Measurements from ENCODE around the gene ZNF366.

The ZNF366 gene

GRCh38 chr5:72448368-72448767 is 58.8 kb downstream of the ZNF366 start:
- no CpG with 5 or more reads among the region's 1 CpG for WGBS (ENCODE audit: extremely low coverage, insufficient coverage, low lambda C conversion rate)
- no peak overlapping the region for H3K23ac ChIP-seq (ENCODE audit: low read length)
- H3K56ac ChIP-seq (ENCODE audit: low read length), result no peak overlapping the region
- H3K79me1 ChIP-seq (ENCODE audit: low read length), result no peaks in the 10 kb centered on the region
- H4K8ac ChIP-seq (ENCODE audit: low read depth, low read length), result no peak overlapping the region
- no peaks in the 10 kb centered on the region for H3K79me2 ChIP-seq (ENCODE audit: control insufficient read depth, insufficient read depth, low read length)
- no peak overlapping the region for H2BK15ac ChIP-seq (replicated peaks; ENCODE audit: low read depth)
- no peak overlapping the region for H2AK5ac ChIP-seq (ENCODE audit: low read length)
- no peak overlapping the region for H3K4me2 ChIP-seq (ENCODE audit: low read length)
- no peak overlapping the region for H4K5ac ChIP-seq (ENCODE audit: low read length)
- H3K27me3 ChIP-seq (ENCODE audit: insufficient read depth, low read length, poor library complexity), result no peaks in the 10 kb centered on the region
- no peak overlapping the region for H3K18ac ChIP-seq (ENCODE audit: low read length)
- H2BK120ac ChIP-seq (ENCODE audit: low read depth, low read length), result no peak overlapping the region
- H3K27ac ChIP-seq (ENCODE audit: low read depth, low read length), result no peak overlapping the region
- H3K4me3 ChIP-seq (ENCODE audit: low read length), result no peak overlapping the region
- no peak overlapping the region for H2BK5ac ChIP-seq (ENCODE audit: low read length)
- H3K4me1 ChIP-seq (ENCODE audit: control insufficient read depth, low read depth, low read length), result peaks cover 3% of the 10 kb centered on the region
- no peaks in the 10 kb centered on the region for H3K36me3 ChIP-seq (ENCODE audit: control insufficient read depth, insufficient read depth, low read length)
- no peak for DNase-seq
- no peak overlapping the region for H3K4ac ChIP-seq (ENCODE audit: low read depth, low read length)
- H3K9ac ChIP-seq (ENCODE audit: low read length), result no peak overlapping the region

GRCh38 chr5:72447751-72448150 is 59.5 kb downstream of the ZNF366 start:
- Histone ChIP-seq H2BK120ac (ENCODE audit: low read depth, low read length) (no peak overlapping the region), H3K9ac (ENCODE audit: low read length) (no peak overlapping the region), H4K8ac (ENCODE audit: low read depth, low read length) (no peak overlapping the region), H3K27me3 (ENCODE audit: insufficient read depth, low read length, poor library complexity) (no peaks in the 10 kb centered on the region), H4K5ac (ENCODE audit: low read length) (no peak overlapping the region), H2AK5ac (ENCODE audit: low read length) (no peak overlapping the region), H3K4ac (ENCODE audit: low read depth, low read length) (no peak overlapping the region), H3K18ac (ENCODE audit: low read length) (no peak overlapping the region), H3K4me2 (ENCODE audit: low read length) (no peak overlapping the region), H3K23ac (ENCODE audit: low read length) (no peak overlapping the region), H3K4me1 (ENCODE audit: control insufficient read depth, low read depth, low read length) (peaks cover 3% of the 10 kb centered on the region), H3K79me2 (ENCODE audit: control insufficient read depth, insufficient read depth, low read length) (no peaks in the 10 kb centered on the region), H3K79me1 (ENCODE audit: low read length) (no peaks in the 10 kb centered on the region), H2BK15ac (replicated peaks; ENCODE audit: low read depth) (no peak overlapping the region), H2BK5ac (ENCODE audit: low read length) (no peak overlapping the region), H3K36me3 (ENCODE audit: control insufficient read depth, insufficient read depth, low read length) (no peaks in the 10 kb centered on the region), H3K27ac (ENCODE audit: low read depth, low read length) (no peak overlapping the region), H3K4me3 (ENCODE audit: low read length) (no peak overlapping the region), H3K56ac (ENCODE audit: low read length) (no peak overlapping the region)
- no peak for DNase-seq
- no CpG with 5 or more reads among the region's 4 CpGs for WGBS (ENCODE audit: extremely low coverage, insufficient coverage, low lambda C conversion rate)

- Histone ChIP-seq H3K23ac (ENCODE audit: low read length) (no peak overlapping the region), H4K5ac (ENCODE audit: low read length) (no peak overlapping the region), H3K18ac (ENCODE audit: low read length) (no peak overlapping the region), H3K4me2 (ENCODE audit: low read length) (no peak overlapping the region), H2AK5ac (ENCODE audit: low read length) (no peak overlapping the region), H2BK5ac (ENCODE audit: low read length) (no peak overlapping the region), H3K4me3 (ENCODE audit: low read length) (no peak overlapping the region), H3K79me2 (ENCODE audit: control insufficient read depth, insufficient read depth, low read length) (no peaks in the 10 kb centered on the region), H3K27me3 (ENCODE audit: insufficient read depth, low read length, poor library complexity) (no peaks in the 10 kb centered on the region), H3K27ac (ENCODE audit: low read depth, low read length) (no peak overlapping the region), H3K4me1 (ENCODE audit: control insufficient read depth, low read depth, low read length) (no peaks in the 10 kb centered on the region), H3K36me3 (ENCODE audit: control insufficient read depth, insufficient read depth, low read length) (no peaks in the 10 kb centered on the region), H3K9ac (ENCODE audit: low read length) (no peak overlapping the region), H3K79me1 (ENCODE audit: low read length) (no peaks in the 10 kb centered on the region), H4K8ac (ENCODE audit: low read depth, low read length) (no peak overlapping the region), H2BK120ac (ENCODE audit: low read depth, low read length) (no peak overlapping the region), H2BK15ac (replicated peaks; ENCODE audit: low read depth) (no peak overlapping the region), H3K4ac (ENCODE audit: low read depth, low read length) (no peak overlapping the region), H3K56ac (ENCODE audit: low read length) (no peak overlapping the region)
- no CpG with 5 or more reads among the region's 2 CpGs for WGBS (ENCODE audit: extremely low coverage, insufficient coverage, low lambda C conversion rate)
- no peak for DNase-seq
Observed at GRCh38 chr5:72445969-72446368, 61.2 kb downstream of the ZNF366 start.

- Histone ChIP-seq H3K4ac (ENCODE audit: low read depth, low read length) (no peak overlapping the region), H3K9ac (ENCODE audit: low read length) (no peak overlapping the region), H3K23ac (ENCODE audit: low read length) (no peak overlapping the region), H2AK5ac (ENCODE audit: low read length) (no peak overlapping the region), H4K8ac (ENCODE audit: low read depth, low read length) (no peak overlapping the region), H4K5ac (ENCODE audit: low read length) (no peak overlapping the region), H3K4me2 (ENCODE audit: low read length) (no peak overlapping the region), H2BK120ac (ENCODE audit: low read depth, low read length) (no peak overlapping the region), H3K27ac (ENCODE audit: low read depth, low read length) (no peak overlapping the region), H3K18ac (ENCODE audit: low read length) (no peak overlapping the region), H3K36me3 (ENCODE audit: control insufficient read depth, insufficient read depth, low read length) (no peaks in the 10 kb centered on the region), H3K56ac (ENCODE audit: low read length) (no peak overlapping the region), H2BK15ac (replicated peaks; ENCODE audit: low read depth) (no peak overlapping the region), H3K4me3 (ENCODE audit: low read length) (no peak overlapping the region), H3K27me3 (ENCODE audit: insufficient read depth, low read length, poor library complexity) (no peaks in the 10 kb centered on the region), H3K79me1 (ENCODE audit: low read length) (no peaks in the 10 kb centered on the region), H3K4me1 (ENCODE audit: control insufficient read depth, low read depth, low read length) (no peaks in the 10 kb centered on the region), H2BK5ac (ENCODE audit: low read length) (no peak overlapping the region), H3K79me2 (ENCODE audit: control insufficient read depth, insufficient read depth, low read length) (no peaks in the 10 kb centered on the region)
- DNase-seq, result no peak
- WGBS (ENCODE audit: extremely low coverage, insufficient coverage, low lambda C conversion rate), result no CpG with 5 or more reads among the region's 14 CpGs
Observed at GRCh38 chr5:72443883-72444282, 63.3 kb downstream of the ZNF366 start.

GRCh38 chr5:72441862-72442540 is 65.2 kb downstream of the ZNF366 start:
- H2AK5ac ChIP-seq (ENCODE audit: low read length), result no peak overlapping the region
- no peak overlapping the region for H2BK5ac ChIP-seq (ENCODE audit: low read length)
- no peaks in the 10 kb centered on the region for H3K79me1 ChIP-seq (ENCODE audit: low read length)
- H3K4me2 ChIP-seq (ENCODE audit: low read length), result no peak overlapping the region
- no peak overlapping the region for H3K4me3 ChIP-seq (ENCODE audit: low read length)
- no CpG with 5 or more reads among the region's 3 CpGs for WGBS (ENCODE audit: extremely low coverage, insufficient coverage, low lambda C conversion rate)
- no peak overlapping the region for H4K5ac ChIP-seq (ENCODE audit: low read length)
- no peak overlapping the region for H2BK120ac ChIP-seq (ENCODE audit: low read depth, low read length)
- H3K4ac ChIP-seq (ENCODE audit: low read depth, low read length), result no peak overlapping the region
- H4K8ac ChIP-seq (ENCODE audit: low read depth, low read length), result no peak overlapping the region
- no peaks in the 10 kb centered on the region for H3K79me2 ChIP-seq (ENCODE audit: control insufficient read depth, insufficient read depth, low read length)
- no peak overlapping the region for H3K23ac ChIP-seq (ENCODE audit: low read length)
- DNase-seq, result no peak
- no peaks in the 10 kb centered on the region for H3K36me3 ChIP-seq (ENCODE audit: control insufficient read depth, insufficient read depth, low read length)
- H3K56ac ChIP-seq (ENCODE audit: low read length), result no peak overlapping the region
- H2BK15ac ChIP-seq (replicated peaks; ENCODE audit: low read depth), result no peak overlapping the region
- no peak overlapping the region for H3K18ac ChIP-seq (ENCODE audit: low read length)
- no peaks in the 10 kb centered on the region for H3K27me3 ChIP-seq (ENCODE audit: insufficient read depth, low read length, poor library complexity)
- H3K27ac ChIP-seq (ENCODE audit: low read depth, low read length), result no peak overlapping the region
- no peaks in the 10 kb centered on the region for H3K4me1 ChIP-seq (ENCODE audit: control insufficient read depth, low read depth, low read length)
- no peak overlapping the region for H3K9ac ChIP-seq (ENCODE audit: low read length)

GRCh38 chr5:72441094-72441723 is 66.0 kb downstream of the ZNF366 start:
- whole genome bisulfite sequencing (ENCODE audit: extremely low coverage, insufficient coverage, low lambda C conversion rate), result no CpG with 5 or more reads among the region's 4 CpGs
- Histone ChIP-seq H3K4me3 (ENCODE audit: low read length) (no peak overlapping the region), H3K4me1 (ENCODE audit: control insufficient read depth, low read depth, low read length) (no peaks in the 10 kb centered on the region), H3K4me2 (ENCODE audit: low read length) (no peak overlapping the region), H3K79me2 (ENCODE audit: control insufficient read depth, insufficient read depth, low read length) (no peaks in the 10 kb centered on the region), H4K5ac (ENCODE audit: low read length) (no peak overlapping the region), H3K36me3 (ENCODE audit: control insufficient read depth, insufficient read depth, low read length) (no peaks in the 10 kb centered on the region), H3K27me3 (ENCODE audit: insufficient read depth, low read length, poor library complexity) (no peaks in the 10 kb centered on the region), H3K23ac (ENCODE audit: low read length) (no peak overlapping the region), H3K4ac (ENCODE audit: low read depth, low read length) (no peak overlapping the region), H3K56ac (ENCODE audit: low read length) (no peak overlapping the region), H2BK5ac (ENCODE audit: low read length) (no peak overlapping the region), H4K8ac (ENCODE audit: low read depth, low read length) (no peak overlapping the region), H3K27ac (ENCODE audit: low read depth, low read length) (no peak overlapping the region), H3K18ac (ENCODE audit: low read length) (no peak overlapping the region), H2BK15ac (replicated peaks; ENCODE audit: low read depth) (no peak overlapping the region), H2BK120ac (ENCODE audit: low read depth, low read length) (no peak overlapping the region), H3K79me1 (ENCODE audit: low read length) (no peaks in the 10 kb centered on the region), H3K9ac (ENCODE audit: low read length) (no peak overlapping the region), H2AK5ac (ENCODE audit: low read length) (no peak overlapping the region)
- DNase-seq, result no peak
